ENCODE results near the gene CDC40.
"Not testable (repeated sequence)": the region's sequence is repeated elsewhere in the genome, so short reads cannot be mapped to it uniquely, and the experiment has no call there.

CDC40 gene

DNA sequence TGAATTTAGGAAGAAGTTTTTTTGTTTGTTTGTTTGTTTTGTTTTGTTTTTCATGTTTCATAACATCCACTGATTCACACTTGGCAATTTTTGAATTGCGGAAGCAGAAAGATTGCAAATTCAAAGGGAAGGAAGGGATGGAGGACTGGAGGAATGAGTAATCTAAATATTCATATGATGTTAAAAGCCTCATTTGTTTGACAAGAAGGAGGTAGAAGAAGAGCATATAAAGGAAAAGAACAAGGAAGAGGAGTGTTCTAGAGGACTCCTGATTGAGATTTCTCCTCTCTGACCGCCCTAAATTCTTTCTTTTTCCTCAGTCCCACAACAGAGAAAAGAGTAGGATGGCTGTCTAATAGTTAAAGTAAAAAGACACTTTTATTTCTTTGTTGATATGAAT lies 89.4 kb downstream of the CDC40 start:
- Mint-ChIP-seq H3K36me3 (ENCODE audit: low read depth) (no peaks in the 10 kb centered on the region), H3K27ac (no peak overlapping the region), H3K9me3 (no peaks in the 10 kb centered on the region), H3K4me1 (ENCODE audit: low read depth) (no peaks in the 10 kb centered on the region), H3K4me3 (no peak overlapping the region), H3K27me3 (ENCODE audit: low read depth) (no peaks in the 10 kb centered on the region)
- DNase-seq (ENCODE audit: low spot score) = no peak

DNA sequence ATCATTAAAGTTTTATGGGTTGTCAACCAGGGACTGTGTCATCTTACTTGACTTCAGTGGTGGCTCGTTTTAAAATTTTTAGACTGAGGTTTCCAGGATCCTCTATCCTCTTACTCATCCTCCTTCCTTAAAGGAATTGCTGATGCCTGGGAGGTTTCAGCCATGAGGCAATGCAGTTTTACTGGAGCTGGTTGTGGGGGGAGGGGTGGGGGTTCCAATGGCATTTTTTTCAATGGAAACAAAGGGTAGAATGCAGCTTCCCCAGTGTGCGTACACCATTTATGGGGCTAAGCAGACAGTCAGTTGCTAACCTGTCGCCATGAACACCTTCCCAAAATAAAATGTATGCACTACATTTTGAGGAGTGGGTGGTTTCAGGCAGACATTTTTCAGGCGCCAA lies 89.9 kb downstream of the CDC40 start:
- no peaks in the 10 kb centered on the region for H3K9me3 Mint-ChIP-seq

DNA sequence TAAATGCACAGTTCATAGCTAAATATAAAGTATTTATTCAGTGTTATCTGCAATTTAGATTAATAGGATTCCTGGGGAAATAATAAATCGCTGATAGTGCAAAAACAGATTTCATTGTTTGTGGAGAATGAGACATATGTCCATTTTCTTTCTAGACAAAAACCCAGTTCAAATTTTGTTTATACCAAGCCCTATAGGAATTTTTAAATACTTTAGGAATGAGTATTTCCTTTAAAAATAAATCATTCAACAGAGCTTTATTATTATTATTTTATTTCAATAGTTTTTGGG lies 91.5 kb downstream of the CDC40 start:
- H3K27ac Mint-ChIP-seq = no peak overlapping the region
- H3K27me3 Mint-ChIP-seq (ENCODE audit: low read depth) = peaks cover 4% of the 10 kb centered on the region
- H3K9me3 Mint-ChIP-seq = no peaks in the 10 kb centered on the region
- H3K4me1 Mint-ChIP-seq (ENCODE audit: low read depth) = no peaks in the 10 kb centered on the region
- no peaks in the 10 kb centered on the region for H3K36me3 Mint-ChIP-seq (ENCODE audit: low read depth)
- DNase-seq (ENCODE audit: low spot score) = no peak
- H3K4me3 Mint-ChIP-seq = no peak overlapping the region

More for the DNA sequence above, 89.9 kb downstream of the CDC40 start:
- no peaks in the 10 kb centered on the region for H3K36me3 Mint-ChIP-seq (ENCODE audit: low read depth)
- no peak overlapping the region for H3K4me3 Mint-ChIP-seq
- no peaks in the 10 kb centered on the region for H3K4me1 Mint-ChIP-seq (ENCODE audit: low read depth)
- no peak overlapping the region for H3K27ac Mint-ChIP-seq
- H3K27me3 Mint-ChIP-seq (ENCODE audit: low read depth) = no peaks in the 10 kb centered on the region
- DNase-seq (ENCODE audit: low spot score) = no peak

GRCh38 chr6:110272781-110273180 lies 92.6 kb downstream of the CDC40 start:
- H3K9me3 Mint-ChIP-seq; H3K36me3 Mint-ChIP-seq (ENCODE audit: low read depth); H3K4me1 Mint-ChIP-seq (ENCODE audit: low read depth); H3K27me3 Mint-ChIP-seq (ENCODE audit: low read depth); DNase-seq (ENCODE audit: low spot score); H3K4me3 Mint-ChIP-seq; H3K27ac Mint-ChIP-seq: not testable (repeated sequence)

DNA sequence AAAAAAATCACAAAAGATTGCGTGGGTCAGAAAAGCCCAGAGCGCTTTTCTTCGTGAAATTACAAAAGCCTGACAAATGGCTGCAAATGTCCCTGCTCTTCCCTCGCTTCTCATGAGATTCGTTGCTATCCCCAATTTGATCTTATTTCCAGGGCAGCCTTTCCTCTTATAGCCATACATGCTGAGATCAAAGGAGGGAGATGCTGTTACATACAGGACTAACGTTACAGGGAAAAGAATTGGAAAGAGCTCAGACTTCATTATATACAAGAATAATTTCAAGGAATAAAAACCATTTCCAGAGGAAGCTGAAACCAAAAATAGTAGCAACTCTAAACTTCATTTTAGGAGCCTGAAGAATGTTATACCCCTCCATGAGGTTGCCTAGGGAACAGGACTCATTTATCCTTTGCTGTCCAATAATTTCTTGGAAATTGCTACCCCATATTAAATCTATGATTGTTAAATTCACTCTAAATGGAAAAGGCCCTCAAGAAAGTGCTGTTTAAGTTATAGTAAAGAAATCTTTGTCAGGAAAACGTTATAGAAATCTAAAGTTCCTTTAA lies 97.0 kb downstream of the CDC40 start:
- Mint-ChIP-seq H3K4me1 (ENCODE audit: low read depth) (no peaks in the 10 kb centered on the region), H3K27ac (no peak overlapping the region), H3K36me3 (ENCODE audit: low read depth) (no peaks in the 10 kb centered on the region), H3K27me3 (ENCODE audit: low read depth) (peaks cover 4% of the 10 kb centered on the region), H3K4me3 (no peak overlapping the region), H3K9me3 (no peaks in the 10 kb centered on the region)
- DNase-seq (ENCODE audit: low spot score) = no peak
